HEK293 (cell line): Measurements from ENCODE around the gene ANAPC5.

Experiments used
- ZEB2 ChIP-seq: fragments of 450-650 bp; formaldehyde crosslinking; IDR thresholded peaks from 2 replicates; pipeline ENCODE4 v1.5.1; 2016; ENCODE audit warnings: missing biosample characterization, missing genetic modification characterization
- ZNF292 ChIP-seq: fragments of 450-650 bp; formaldehyde crosslinking; IDR thresholded peaks from 2 replicates; pipeline ENCODE4 v1.5.1; 2016; ENCODE audit warnings: low read depth, missing biosample characterization, missing genetic modification characterization, borderline replicate concordance
- TF ChIP-seq, protein P1 (sequence below): fragments of 450-650 bp; formaldehyde crosslinking; IDR thresholded peaks from 2 replicates; pipeline ENCODE4 v1.5.1; 2016; ENCODE audit warnings: missing biosample characterization, missing genetic modification characterization

DNA sequence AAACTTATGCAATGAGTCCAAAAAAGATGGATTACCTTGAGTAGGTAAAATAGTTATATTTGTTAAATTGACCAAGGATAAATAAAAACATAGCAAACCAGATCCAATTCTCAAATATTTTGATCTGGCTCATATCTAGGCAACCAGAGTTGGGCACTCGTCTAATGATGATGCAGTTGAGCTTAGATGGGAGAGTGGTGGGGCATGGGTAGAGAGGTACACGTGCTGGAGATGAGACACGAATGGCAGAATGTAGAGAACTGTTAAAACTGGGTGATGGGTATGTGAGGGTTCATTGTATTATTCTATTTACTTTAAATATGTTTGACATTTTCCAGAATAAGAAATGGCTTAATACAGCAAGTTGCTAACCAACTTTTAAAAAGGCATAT, 40.1 kb upstream of the ANAPC5 start:
- TF ChIP-seq ZEB2 (tag by site-specific recombination) (no peak), ZNF292 (tag by site-specific recombination) (no peak)
- TF ChIP-seq, protein P1, sequence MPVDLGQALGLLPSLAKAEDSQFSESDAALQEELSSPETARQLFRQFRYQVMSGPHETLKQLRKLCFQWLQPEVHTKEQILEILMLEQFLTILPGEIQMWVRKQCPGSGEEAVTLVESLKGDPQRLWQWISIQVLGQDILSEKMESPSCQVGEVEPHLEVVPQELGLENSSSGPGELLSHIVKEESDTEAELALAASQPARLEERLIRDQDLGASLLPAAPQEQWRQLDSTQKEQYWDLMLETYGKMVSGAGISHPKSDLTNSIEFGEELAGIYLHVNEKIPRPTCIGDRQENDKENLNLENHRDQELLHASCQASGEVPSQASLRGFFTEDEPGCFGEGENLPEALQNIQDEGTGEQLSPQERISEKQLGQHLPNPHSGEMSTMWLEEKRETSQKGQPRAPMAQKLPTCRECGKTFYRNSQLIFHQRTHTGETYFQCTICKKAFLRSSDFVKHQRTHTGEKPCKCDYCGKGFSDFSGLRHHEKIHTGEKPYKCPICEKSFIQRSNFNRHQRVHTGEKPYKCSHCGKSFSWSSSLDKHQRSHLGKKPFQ = no peak
